ENCODE results near the gene ABLIM1. TPM values are rescaled to one million over a fixed set of nuclear protein-coding genes. Genes with fewer than 3 reads are reported as not detected.

Gene ABLIM1
- total RNA-seq, 4 donors from 2014 or later = 56.9 to 108 (median 96.1) TPM

GRCh38 chr10:114542373-114542772 is 115.7 kb downstream of the ABLIM1 start:
- Histone ChIP-seq H3K27me3 (no peaks in the 10 kb centered on the region), H3K9me3 (no peaks in the 10 kb centered on the region), H3K4me3 (no peak overlapping the region), H3K4me1 (peaks cover 6 to 32% (median 15%) of the 10 kb centered on the region in 4 donors), H3K36me3 (no peaks in the 10 kb centered on the region), H3K27ac (peak overlapping the region in 1 of 4 donors; percentile 70)
- in situ Hi-C loops (cut with MboI; ENCODE audit: low pct_ligation_motif_present in 1 of 4, low pct_unique_long_range_greater_than_20kb in 1 of 4, low sequenced_read_pairs in 3 of 4) (loop anchor here in 1 of 4 donors (25.0 kb wide), 1 partner anchor 595 kb away; no protein-coding TSS in a partner anchor), intact Hi-C loops (cut with DNase I; ENCODE audit: low total_unique reads) (no loop called here)
- WGBS, 2 donors (ENCODE audit: low coverage in 1 of 2) = 83 to 100% methylated on average over 2 of the region's 2 CpGs
- DNase-seq = no peak
- TF ChIP-seq POLR2A (IDR thresholded peaks at IDR 0.05) (no peak), POLR2AphosphoS5 (IDR thresholded peaks at IDR 0.05) (no peak), EP300 (IDR thresholded peaks at IDR 0.05; ENCODE audit: low read depth) (no peak), CTCF (IDR thresholded peaks at IDR 0.05) (no peak)

- Histone ChIP-seq H3K27me3 (no peaks in the 10 kb centered on the region), H3K9me3 (no peaks in the 10 kb centered on the region), H3K36me3 (no peaks in the 10 kb centered on the region), H3K4me3 (no peak overlapping the region), H3K27ac (peak overlapping the region; percentile 45 to 70 (median 52)), H3K4me1 (peaks cover 6 to 32% (median 15%) of the 10 kb centered on the region in 4 donors)
- TF ChIP-seq CTCF (IDR thresholded peaks at IDR 0.05) (no peak), POLR2A (IDR thresholded peaks at IDR 0.05) (no peak), POLR2AphosphoS5 (IDR thresholded peaks at IDR 0.05) (no peak), EP300 (IDR thresholded peaks at IDR 0.05; ENCODE audit: low read depth) (no peak)
- in situ Hi-C loops (cut with MboI; ENCODE audit: low pct_ligation_motif_present in 1 of 4, low pct_unique_long_range_greater_than_20kb in 1 of 4, low sequenced_read_pairs in 3 of 4) (loop anchor here in 1 of 4 donors (25.0 kb wide), 1 partner anchor 596 kb away; no protein-coding TSS in a partner anchor), intact Hi-C loops (cut with DNase I; ENCODE audit: low total_unique reads) (no loop called here)
- DNase-seq = no peak
- 71 to 81% methylated on average over 3 of the region's 3 CpGs for WGBS, 2 donors (ENCODE audit: low coverage in 1 of 2)
These were observed 116.3 kb downstream of the ABLIM1 start for GRCh38 chr10:114541797-114542160.

GRCh38 chr10:114541081-114541796 is 116.8 kb downstream of the ABLIM1 start:
- in situ Hi-C loops (cut with MboI; ENCODE audit: low pct_ligation_motif_present in 1 of 4, low pct_unique_long_range_greater_than_20kb in 1 of 4, low sequenced_read_pairs in 3 of 4) = loop anchor here in 1 of 4 donors (25.0 kb wide), 1 partner anchor 596 kb away; no protein-coding TSS in a partner anchor
- no peak overlapping the region for H3K4me3 ChIP-seq
- peak; percentile 61 for DNase-seq
- intact Hi-C loops (cut with DNase I; ENCODE audit: low total_unique reads) = no loop called here
- H3K9me3 ChIP-seq = no peaks in the 10 kb centered on the region
- H3K36me3 ChIP-seq = no peaks in the 10 kb centered on the region
- H3K4me1 ChIP-seq = peaks cover 6 to 32% (median 15%) of the 10 kb centered on the region in 4 donors
- H3K27me3 ChIP-seq = no peaks in the 10 kb centered on the region
- TF ChIP-seq POLR2AphosphoS5 (IDR thresholded peaks at IDR 0.05) (peak; percentile 22 to 77 (median 54)), POLR2A (IDR thresholded peaks at IDR 0.05) (no peak)
- H3K27ac ChIP-seq = peak overlapping the region; percentile 45 to 70 (median 52)
- 54% methylated on average over 14 of the region's 14 CpGs; no CpG with 5 or more reads in 1 of the 2 donors for WGBS, 2 donors (ENCODE audit: low coverage in 1 of 2)

- WGBS, 2 donors (ENCODE audit: low coverage in 1 of 2) = 75 to 100% methylated on average over 3 to 8 of the region's 8 CpGs
- in situ Hi-C loops (cut with MboI; ENCODE audit: low pct_ligation_motif_present in 1 of 4, low pct_unique_long_range_greater_than_20kb in 1 of 4, low sequenced_read_pairs in 3 of 4) = loop anchor here in 1 of 4 donors (25.0 kb wide), 1 partner anchor 597 kb away; no protein-coding TSS in a partner anchor
These were observed 117.8 kb downstream of the ABLIM1 start for GRCh38 chr10:114540236-114540635.

More at GRCh38 chr10:114540236-114540635, 117.8 kb downstream of the ABLIM1 start:
- intact Hi-C loops (cut with DNase I; ENCODE audit: low total_unique reads) = no loop called here
- TF ChIP-seq POLR2A (IDR thresholded peaks at IDR 0.05) (no peak), EP300 (IDR thresholded peaks at IDR 0.05; ENCODE audit: low read depth) (no peak), CTCF (IDR thresholded peaks at IDR 0.05) (no peak), POLR2AphosphoS5 (IDR thresholded peaks at IDR 0.05) (no peak)
- DNase-seq = no peak
- no peaks in the 10 kb centered on the region for H3K36me3 ChIP-seq
- H3K4me3 ChIP-seq = no peak overlapping the region
- no peaks in the 10 kb centered on the region for H3K27me3 ChIP-seq
- peaks cover 6 to 32% (median 15%) of the 10 kb centered on the region in 4 donors for H3K4me1 ChIP-seq
- H3K9me3 ChIP-seq = no peaks in the 10 kb centered on the region
- peak overlapping the region; percentile 45 to 70 (median 52) for H3K27ac ChIP-seq

Measured in transverse colon (tissue), 4 donors.